ENCODE measurements around the gene TAS2R39. TPM values are rescaled to one million over a fixed set of nuclear protein-coding genes. Genes with fewer than 3 reads are reported as not detected.

The TAS2R39 gene
- total RNA-seq = not detected in 2 replicates

DNA sequence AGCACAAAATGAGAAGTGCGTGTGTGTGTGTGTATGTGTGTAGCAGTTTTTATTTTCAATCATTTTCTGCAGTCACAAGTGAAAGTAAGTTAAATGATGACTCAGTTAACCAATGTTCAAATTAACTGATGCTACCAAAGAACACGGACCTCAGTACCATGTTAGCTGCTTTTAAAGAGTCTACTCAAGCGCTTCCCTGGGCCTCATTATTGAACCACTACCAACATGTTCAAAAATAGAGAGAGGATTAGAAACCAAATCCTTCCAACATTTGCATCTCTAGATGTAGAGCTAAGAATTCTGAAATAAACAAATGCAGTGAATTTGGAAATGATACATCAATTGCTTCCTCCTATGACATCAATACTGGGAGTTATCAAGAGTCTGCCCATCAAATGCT, at the start of gene TAS2R39:
TAS2R39 (plus strand) TSS at position 396 of the 400 bp plus-strand sequence; CDS start at position 396, 0 bp downstream.

DNA sequence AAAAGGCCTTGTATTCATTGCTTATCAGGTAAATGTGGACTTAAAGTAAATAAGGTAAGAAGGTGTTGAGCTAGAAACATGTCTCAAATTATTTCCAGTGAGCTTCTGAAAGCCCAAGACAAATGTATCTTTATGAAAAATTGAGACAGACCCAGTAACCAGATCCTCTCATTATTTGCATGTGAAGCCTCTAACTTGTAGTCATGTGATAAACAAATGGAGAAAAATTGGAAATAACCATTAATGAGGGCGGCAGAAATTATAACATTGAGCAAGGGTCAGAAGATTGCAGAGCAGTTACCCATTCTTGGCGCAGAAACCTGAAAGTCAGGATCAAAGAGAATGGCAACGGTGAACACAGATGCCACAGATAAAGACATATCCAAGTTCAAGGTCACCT, 38.5 kb downstream of the TAS2R39 start, which contains the start of gene TAS2R40:
TAS2R40 (plus strand) TSS at position 301 of the 400 bp plus-strand sequence; CDS start at position 343, 42 bp downstream.

Small RNA genes lying within 50 kb of the gene (small RNA-seq; reads per million reads assigned to genes)
- not detected for gene AC073342.3

Other genes starting within 250 kb of the TAS2R39 start
- under 0.01 TPM in 1 of 2 replicates, not detected in the other for gene TRPV5, start 249.7 kb upstream of the TAS2R39 start, total RNA-seq
- not detected in 2 replicates for gene LLCFC1, start 243.9 kb upstream of the TAS2R39 start, total RNA-seq
- 0.39 and 1.4 TPM in 2 replicates for gene KEL, start 221.1 kb upstream of the TAS2R39 start, total RNA-seq
- gene OR9A2, start 156.3 kb upstream of the TAS2R39 start, total RNA-seq = 1.2 TPM in 1 of 2 replicates, not detected in the other
- not detected in 2 replicates for gene OR6V1, start 131.1 kb upstream of the TAS2R39 start, total RNA-seq
- gene PIP, start 51.3 kb upstream of the TAS2R39 start, total RNA-seq = not detected in 2 replicates
- gene TAS2R40, start 38.6 kb downstream of the TAS2R39 start, total RNA-seq = not detected in 2 replicates
- gene GSTK1, start 80.0 kb downstream of the TAS2R39 start, total RNA-seq = 97.4 and 101 TPM in 2 replicates
- 0.39 and 1.7 TPM in 2 replicates for gene TMEM139, start 101.5 kb downstream of the TAS2R39 start, total RNA-seq
- gene CASP2, start 104.9 kb downstream of the TAS2R39 start, total RNA-seq = 14.9 and 15.0 TPM in 2 replicates
- not detected in 2 replicates for gene CLCN1, start 132.7 kb downstream of the TAS2R39 start, total RNA-seq
- 1.4 and 2.0 TPM in 2 replicates for gene FAM131B, start 179.3 kb downstream of the TAS2R39 start, total RNA-seq
- gene ZYX, start 197.9 kb downstream of the TAS2R39 start, total RNA-seq = 42.8 and 75.5 TPM in 2 replicates
- 40.8 and 62.4 TPM in 2 replicates for gene EPHA1, start 225.4 kb downstream of the TAS2R39 start, total RNA-seq